A549 (cell line): ENCODE results near the gene SFXN1.
"Not testable (repeated sequence)": the region's sequence is repeated elsewhere in the genome, so short reads cannot be mapped to it uniquely, and the experiment has no call there.

ENCODE experiments used
- CTCF ChIP-seq: fragments of >200 bp; sonication (Bioruptor Twin); formaldehyde crosslinking; IDR thresholded peaks from 3 replicates; pipeline ENCODE4 v1.5.1; 2016
- POLR2A ChIP-seq: IDR thresholded peaks from 2 replicates; pipeline ENCODE4 v1.6.1; 2012; ENCODE audit warnings: mild to moderate bottlenecking, low read length
- SMC3 ChIP-seq: fragments of >200 bp; sonication (Bioruptor Twin); formaldehyde crosslinking; IDR thresholded peaks from 3 replicates; pipeline ENCODE4 v1.6.1; 2018; ENCODE audit warnings: inconsistent platforms
- TF ChIP-seq, protein P1 (sequence below): IDR thresholded peaks from 2 replicates; pipeline ENCODE4 v1.6.1; 2012

GRCh38 chr5:175446378-175446777 lies 32.0 kb upstream of the SFXN1 start:
- TF ChIP-seq, protein P1, sequence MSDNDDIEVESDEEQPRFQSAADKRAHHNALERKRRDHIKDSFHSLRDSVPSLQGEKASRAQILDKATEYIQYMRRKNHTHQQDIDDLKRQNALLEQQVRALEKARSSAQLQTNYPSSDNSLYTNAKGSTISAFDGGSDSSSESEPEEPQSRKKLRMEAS = not testable (repeated sequence)
- TF ChIP-seq CTCF, POLR2A, SMC3: not testable (repeated sequence)
